Esophagus squamous epithelium (tissue), 4 donors: Measurements from ENCODE around the gene RPL7A.

Experiments
- POLR2A ChIP-seq, 4 donors: fragments of 450-650 bp; IDR thresholded peaks; one replicate each; pipeline ENCODE4 v1.6.1; 2017; ENCODE audit warnings: antibody characterized with exemption in 4 of 4, mild to moderate bottlenecking in 4 of 4, moderate library complexity in 3 of 4
- TF ChIP-seq, protein P1 (sequence below), 6 experiments: fragments of 450-650 bp in 4 of 6; fragments of 200-600 bp in 2 of 6; sonication (generic) in 2 of 6; IDR thresholded peaks; one replicate each; pipeline ENCODE4 v1.5.1; 2016 to 2019; ENCODE audit warnings: antibody characterized with exemption in 6 of 6, mild to moderate bottlenecking in 4 of 6, moderate library complexity in 4 of 6

DNA sequence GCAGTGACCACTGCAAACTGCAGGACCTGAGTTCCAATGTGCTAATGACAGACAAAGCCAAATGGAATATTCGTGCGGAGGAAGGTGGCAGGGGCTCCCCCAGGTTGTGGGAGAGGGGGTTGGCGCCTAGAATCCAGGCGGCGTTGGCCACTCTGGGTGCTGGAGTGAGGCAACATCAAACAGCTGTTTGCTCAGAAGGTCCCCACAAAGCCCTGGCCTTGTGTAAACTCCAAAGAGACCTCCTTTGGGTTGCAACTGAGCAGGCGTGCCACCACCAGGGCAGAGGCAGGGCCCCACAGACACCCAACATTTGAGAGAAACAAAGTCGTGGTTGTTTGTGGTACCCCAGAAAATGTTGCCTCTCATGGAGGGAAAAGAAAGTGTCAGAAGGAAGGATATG lies 42.7 kb downstream of the RPL7A start:
- TF ChIP-seq, protein P1, sequence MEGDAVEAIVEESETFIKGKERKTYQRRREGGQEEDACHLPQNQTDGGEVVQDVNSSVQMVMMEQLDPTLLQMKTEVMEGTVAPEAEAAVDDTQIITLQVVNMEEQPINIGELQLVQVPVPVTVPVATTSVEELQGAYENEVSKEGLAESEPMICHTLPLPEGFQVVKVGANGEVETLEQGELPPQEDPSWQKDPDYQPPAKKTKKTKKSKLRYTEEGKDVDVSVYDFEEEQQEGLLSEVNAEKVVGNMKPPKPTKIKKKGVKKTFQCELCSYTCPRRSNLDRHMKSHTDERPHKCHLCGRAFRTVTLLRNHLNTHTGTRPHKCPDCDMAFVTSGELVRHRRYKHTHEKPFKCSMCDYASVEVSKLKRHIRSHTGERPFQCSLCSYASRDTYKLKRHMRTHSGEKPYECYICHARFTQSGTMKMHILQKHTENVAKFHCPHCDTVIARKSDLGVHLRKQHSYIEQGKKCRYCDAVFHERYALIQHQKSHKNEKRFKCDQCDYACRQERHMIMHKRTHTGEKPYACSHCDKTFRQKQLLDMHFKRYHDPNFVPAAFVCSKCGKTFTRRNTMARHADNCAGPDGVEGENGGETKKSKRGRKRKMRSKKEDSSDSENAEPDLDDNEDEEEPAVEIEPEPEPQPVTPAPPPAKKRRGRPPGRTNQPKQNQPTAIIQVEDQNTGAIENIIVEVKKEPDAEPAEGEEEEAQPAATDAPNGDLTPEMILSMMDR (IDR thresholded peaks at IDR 0.05), result no peak
- TF ChIP-seq POLR2A (IDR thresholded peaks at IDR 0.05), result no peak
